HL-60/S4 treated with retinoic acid at 250 ng/mL for 4 days and 3 days (cell line): ENCODE results near the gene PLEKHF1.

Source experiments
- in situ Hi-C: fragments of 300-500 bp; cut with MboI; formaldehyde crosslinking; loops from 2 replicates; pipeline ENCODE4 v1.7.0; 2022; ENCODE audit warnings: low sequenced_read_pairs

The PLEKHF1 gene

GRCh38 chr19:29724102-29724641, 58.9 kb downstream of the PLEKHF1 start:
- in situ Hi-C loops: no loop called here

GRCh38 chr19:29724746-29725145, 59.5 kb downstream of the PLEKHF1 start:
- in situ Hi-C loops: loop anchor here (25.0 kb wide), 1 partner anchor 938 kb away; no protein-coding TSS in a partner anchor
